Cardiac septum (tissue), 1 donor: ENCODE data around the gene SETD1B. TPM values are rescaled to one million over a fixed set of nuclear protein-coding genes. Genes with fewer than 3 reads are reported as not detected.
"Not testable (repeated sequence)": the region's sequence is repeated elsewhere in the genome, so short reads cannot be mapped to it uniquely, and the experiment has no call there.

Experiments
- DNase-seq: peaks from one replicate; pipeline ENCODE4 v3.0.0-alpha.2; 2020; ENCODE audit warnings: low spot score
- intact Hi-C: fragments of 100-400 bp; cut with DNase I; formaldehyde crosslinking; loops from one replicate; pipeline ENCODE4 v1.14.0; 2022
- total RNA-seq: library from RNA; stranded (reverse); fragmentation: NEBNext Ultra II Directional; extraction: Animal tissue kit (Norgen Biotek cat#: 25700); gene quantifications from one replicate; pipeline ENCODE4 v1.2.1, GENCODE V29; 2021
- donor health status: DM: no; HTN: no; CAD: no.

SETD1B gene
- total RNA-seq, 1 donor from 2014 or later = 13.0 TPM

DNA sequence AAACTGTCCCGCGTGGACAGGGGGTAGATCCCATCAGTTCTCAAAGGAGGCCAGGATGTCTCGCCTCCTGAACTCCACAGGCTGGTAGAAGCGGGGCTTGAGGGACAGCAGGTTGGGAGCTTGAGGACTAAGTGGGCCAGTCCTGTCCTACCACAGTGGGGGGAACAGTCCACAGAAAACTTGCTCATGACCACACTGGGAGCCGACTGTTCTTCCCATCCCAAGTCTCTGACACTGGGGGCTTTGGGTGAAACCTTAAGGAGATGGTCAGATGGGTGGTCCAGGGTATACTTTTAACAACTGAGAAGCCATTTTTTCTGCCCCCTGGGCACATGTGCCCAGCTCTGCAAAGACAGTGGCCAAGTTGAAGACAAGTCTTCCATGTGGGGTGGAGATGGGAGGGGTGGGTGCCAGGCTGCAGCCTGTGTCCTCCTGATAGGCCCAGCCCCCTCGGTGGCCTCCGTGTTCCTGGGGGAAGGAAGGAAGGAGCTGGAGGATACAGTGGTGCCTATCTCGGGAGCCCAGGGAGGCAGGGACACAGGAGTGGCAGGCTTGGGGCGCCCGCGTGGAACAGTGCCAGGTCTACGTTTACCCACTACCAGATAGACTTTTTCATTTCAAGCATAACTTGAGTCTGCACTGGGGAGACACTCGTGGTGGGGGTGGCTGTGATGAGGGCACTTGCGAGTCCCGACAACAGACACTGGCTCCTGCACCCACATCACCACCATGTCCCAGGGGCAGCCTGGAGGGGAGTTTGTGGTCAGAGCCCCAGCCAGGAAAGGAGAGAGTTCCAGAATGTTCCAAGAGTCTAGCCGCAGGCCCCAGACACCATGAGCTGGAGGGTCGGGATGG is 25.0 kb upstream of the SETD1B start:
- intact Hi-C loops = loop anchor here (5.0 kb wide), 1 partner anchor 34 kb away; no protein-coding TSS in a partner anchor
- DNase-seq = no peak

DNA sequence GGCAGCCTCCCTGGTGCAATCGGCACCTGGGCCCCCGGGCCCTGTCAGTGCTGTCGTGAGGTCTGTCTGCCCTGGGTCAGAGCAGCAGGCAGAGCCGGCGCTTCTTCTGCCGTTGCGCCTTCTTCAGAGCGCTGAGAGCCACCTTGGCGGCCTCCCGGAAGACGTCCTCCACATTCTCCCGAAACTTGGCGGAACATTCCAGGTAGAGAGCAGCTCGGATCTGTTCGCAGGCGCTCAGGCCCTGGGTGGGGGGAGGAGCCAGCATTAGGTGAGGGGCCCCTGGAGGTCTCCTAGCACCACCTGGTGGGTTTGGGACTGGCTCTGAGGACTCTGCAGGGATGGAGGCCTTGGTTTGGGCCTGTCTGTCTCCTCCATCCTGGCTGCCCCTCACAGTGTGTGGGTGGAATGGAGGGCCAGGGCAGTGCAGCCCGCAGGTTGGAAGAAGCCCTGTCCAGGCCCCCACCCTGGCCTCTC is 24.4 kb upstream of the SETD1B start:
- DNase-seq = no peak
- intact Hi-C loops = loop anchor here (5.0 kb wide), 1 partner anchor 33 kb away; no protein-coding TSS in a partner anchor

DNA sequence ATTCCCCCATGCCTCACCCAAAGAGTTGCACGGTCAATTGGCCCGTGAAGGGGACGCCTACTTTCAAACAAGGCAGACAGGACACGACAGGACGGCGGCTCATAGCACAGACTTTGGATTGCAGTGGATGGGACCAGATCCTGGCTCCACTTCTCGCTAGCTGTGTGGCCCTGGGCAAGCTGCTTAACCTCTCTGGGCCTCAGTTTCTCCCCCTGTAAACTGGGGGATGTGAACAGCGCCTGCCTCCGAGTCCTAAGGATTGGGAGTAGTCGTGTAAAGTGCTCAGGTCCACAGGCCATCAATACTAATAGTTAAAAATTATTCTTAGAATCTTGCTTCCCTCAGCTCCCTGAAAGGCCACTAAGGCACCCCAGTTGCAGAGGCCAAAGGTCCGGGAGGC is 23.4 kb upstream of the SETD1B start:
- DNase-seq = no peak
- intact Hi-C loops = no loop called here

DNA sequence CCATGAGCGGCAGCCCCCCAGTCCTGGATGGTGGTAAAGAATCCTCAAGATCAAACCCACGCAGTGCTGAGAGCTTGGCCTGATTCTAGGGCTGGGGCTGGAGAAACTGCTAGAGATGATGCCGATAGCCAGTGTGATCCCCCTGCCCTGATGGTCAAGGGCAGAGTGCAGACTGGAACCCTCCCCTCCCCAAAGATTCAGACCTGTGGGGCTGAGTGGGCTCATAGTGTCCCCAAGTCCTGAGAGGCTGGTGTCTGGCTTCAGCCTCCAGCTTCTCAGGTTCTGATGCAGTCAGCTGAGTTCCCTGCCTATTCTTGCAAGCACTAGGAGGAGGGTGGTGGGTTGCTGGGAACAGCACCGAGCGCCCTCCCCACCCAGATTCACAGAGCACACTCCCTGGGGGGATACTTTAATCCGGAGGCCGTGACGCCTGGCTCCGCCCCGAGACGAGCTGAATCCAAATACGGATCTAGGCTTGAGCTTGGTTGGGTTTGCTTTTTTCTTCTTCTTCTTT is 22.3 kb upstream of the SETD1B start:
- intact Hi-C loops = no loop called here
- DNase-seq = no peak

DNA sequence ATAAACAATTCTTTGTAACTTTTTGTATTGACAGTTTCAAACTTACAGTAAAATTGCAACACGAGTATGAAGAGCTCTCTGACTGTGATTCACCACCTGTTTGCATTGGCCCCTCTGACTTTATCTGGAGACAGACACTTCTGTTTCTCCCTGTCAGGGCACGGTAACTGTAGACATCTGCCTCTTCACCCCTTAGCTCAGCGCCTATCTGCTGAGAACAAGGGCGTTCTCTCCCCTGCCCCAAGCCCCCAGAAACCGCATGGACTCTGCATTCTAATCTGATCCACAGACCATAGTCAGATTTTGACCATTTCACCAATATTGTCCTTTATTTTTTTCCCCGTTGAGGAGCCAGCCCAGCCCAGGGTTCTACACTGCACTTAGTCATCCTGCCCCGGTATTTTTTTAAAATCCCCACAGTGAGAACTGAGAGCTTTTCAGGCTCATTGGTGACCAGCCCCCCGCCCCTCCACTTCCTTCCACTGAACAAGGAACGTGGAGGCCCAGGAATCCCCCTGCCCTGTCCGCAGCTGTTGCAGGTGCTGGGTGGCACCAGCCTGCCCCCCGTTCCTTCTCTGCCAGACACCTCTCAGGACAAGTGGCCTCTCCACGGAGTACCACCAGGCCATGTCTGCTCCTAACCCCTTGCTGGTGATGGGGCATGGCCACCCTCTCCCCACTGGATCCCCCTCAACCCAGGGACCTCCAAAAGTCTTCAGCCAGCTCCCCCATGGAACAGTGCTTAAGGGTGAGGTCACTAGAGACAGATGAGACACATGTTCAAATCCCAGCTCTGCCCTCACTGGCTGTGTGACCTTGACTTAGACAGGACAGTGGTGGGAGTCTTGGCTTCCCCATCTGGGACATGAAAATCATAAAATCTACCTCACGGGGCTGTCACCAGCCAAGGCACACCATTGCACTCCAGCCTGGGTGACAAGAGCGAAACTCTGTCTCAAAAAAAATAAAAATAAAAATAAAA is 21.5 kb upstream of the SETD1B start:
- no peak for DNase-seq
- intact Hi-C loops = no loop called here

DNA sequence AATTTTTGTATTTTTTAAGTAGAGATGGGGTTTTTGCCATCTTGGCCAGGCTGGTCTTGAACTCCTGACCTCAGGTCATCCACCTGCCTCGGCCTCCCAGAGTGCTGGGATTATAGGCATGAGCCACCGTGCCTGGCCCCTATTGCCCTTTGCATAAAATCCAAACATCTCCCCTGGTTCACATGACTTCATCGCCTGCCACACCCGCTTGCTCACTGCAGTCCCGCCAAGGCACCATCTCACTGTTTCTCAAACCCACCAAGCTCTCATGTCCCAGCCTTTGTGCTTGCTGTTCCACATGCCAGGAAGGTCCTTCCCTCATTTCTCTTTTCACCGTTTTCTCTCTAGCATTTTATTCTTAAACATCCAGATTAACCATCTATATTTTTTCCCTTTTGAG is 20.0 kb upstream of the SETD1B start:
- intact Hi-C loops = no loop called here
- no peak for DNase-seq

DNA sequence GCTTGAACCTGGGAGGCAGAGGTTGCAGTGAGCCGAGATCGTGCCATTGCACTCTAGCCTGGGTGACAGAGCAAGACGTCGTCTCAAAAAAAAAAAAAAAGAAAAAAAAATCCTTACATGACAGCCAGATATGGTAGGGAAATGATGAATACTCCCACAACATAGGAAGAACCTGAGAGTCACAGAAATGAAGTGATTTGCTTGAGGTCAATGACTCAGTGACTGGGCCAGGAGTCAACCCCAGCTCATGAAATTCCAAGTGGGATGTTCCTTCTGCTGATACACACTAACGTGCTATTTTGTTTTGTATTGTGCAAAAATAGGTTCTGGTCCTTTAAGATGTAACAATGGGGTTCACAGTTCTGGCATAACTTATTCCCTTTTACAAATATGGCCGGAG is 19.3 kb upstream of the SETD1B start:
- intact Hi-C loops = no loop called here

DNA sequence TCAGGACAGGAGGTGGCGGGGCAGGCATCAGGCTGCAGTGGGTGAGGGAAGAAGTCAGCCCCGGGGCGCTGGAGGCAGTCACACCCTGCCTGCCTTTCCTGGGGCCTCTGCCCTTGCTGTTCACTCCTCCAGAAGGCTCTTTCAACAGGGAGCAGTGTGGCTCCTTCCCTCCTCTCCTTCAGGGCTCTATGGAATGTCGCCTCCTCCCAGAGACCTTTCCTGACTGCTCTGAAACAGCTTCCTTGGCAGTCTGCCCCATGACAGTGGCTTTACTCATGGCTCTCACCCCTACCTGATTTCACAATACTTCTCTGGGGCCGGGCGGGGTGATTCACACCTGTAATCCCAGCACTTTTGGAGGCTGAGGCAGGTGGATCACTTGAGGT is 17.4 kb upstream of the SETD1B start:
- intact Hi-C loops = no loop called here
- no peak for DNase-seq

More for the DNA sequence above, 19.3 kb upstream of the SETD1B start:
- DNase-seq = no peak

DNA sequence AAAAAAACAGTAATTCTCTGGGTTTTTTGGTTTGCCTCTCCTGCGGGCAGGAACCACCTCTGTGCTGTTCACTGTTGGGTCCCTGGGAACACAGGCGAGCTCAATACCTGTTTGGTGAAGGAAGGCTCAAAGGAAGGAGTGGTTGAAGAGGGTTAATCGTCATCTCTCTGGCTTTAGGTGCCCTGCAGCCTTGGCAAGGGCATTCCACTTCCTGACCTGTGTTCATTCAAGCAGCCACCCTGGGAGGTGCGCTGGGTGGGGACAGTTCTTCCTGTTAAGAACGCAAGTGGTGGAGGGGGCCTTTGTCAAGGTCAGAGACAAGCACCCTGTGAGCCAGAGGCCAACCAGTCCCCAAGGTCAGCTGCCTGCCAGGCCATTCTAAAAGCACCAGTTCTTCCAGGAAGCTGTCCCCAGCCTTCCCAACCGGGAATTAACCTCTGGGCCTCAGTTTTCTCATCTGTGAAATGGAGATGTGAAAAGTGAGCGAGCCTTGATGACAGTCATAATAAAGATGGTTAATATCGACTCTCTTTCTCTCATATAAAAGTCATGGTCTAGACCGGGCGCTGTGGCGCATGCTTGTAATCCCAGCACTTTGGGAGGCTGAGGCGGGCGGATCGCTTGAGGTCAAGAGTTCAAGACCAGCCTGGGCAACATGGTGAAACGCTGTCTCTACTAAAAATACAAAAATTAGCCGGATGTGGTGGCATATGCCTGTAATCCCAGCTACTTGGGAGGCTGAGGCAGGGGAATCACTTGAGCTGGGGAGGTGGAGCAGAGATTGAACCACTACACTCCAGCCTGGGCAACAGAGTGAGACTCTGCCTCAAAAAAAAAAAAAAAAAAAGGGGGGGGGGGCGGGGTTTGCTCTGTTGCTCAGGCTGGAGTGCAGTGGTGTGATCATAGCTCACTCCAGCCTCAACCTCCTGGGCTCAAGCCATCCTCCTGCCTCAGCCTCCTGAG is 16.5 kb upstream of the SETD1B start:
- intact Hi-C loops = no loop called here
- DNase-seq = no peak

DNA sequence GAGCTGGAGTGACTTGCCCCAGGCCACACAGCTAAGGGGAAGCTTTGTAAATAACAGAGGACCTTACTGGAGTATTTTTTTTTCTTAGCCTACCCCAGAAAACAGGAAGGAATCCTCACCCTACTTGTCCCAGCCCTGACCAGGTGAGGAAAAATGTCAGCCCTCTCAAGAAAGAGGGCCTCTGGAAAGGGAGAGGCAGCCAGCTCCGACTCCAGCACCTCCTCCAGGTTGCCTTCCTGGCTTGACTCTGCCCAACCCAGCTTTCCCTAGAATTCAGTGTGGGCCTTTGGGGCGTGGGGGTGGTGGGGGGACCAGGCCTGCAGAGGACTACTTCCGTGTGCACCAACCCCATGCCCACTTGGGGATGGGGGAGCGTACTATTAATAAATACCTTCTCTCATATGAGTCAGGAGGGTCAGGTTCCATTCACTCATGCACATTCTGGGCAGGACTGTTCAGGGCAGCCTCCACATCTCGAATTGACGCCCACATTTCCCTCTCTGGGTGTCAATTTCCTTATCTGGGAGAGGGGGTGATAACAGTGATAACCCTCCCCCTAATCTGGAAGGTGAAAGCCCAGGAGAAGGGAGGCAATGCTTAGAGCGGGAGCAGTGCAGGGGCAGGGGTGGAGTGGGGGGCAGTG is 15.5 kb upstream of the SETD1B start:
- DNase-seq = no peak
- intact Hi-C loops = no loop called here

DNA sequence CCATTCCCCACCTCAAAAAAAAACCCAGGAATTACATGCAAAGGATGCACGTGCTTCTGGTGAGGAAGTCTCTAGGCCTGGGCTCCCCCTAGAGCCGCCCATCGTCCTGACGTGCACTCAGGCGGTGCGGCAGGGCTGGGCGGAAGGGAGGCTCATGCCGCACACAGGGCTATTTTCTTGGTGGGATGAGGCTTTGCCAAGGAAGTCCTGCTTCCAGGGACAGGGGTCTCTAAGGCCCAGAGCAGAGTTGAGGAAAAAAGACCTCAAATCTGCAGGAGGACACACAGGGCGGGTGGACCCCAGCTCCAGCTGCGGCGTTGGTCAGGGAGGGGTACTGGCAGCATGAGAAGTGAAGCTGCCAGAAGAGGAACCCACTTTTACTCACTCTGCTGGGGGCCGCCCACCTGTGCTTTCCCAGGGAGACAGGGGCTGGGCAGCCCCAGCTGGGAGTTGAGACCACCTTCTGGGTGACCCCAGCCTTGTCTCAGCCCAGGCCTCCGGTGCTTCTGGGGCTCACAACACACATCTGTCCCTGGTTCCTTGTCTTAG is 14.5 kb upstream of the SETD1B start:
- intact Hi-C loops = no loop called here
- DNase-seq = no peak

DNA sequence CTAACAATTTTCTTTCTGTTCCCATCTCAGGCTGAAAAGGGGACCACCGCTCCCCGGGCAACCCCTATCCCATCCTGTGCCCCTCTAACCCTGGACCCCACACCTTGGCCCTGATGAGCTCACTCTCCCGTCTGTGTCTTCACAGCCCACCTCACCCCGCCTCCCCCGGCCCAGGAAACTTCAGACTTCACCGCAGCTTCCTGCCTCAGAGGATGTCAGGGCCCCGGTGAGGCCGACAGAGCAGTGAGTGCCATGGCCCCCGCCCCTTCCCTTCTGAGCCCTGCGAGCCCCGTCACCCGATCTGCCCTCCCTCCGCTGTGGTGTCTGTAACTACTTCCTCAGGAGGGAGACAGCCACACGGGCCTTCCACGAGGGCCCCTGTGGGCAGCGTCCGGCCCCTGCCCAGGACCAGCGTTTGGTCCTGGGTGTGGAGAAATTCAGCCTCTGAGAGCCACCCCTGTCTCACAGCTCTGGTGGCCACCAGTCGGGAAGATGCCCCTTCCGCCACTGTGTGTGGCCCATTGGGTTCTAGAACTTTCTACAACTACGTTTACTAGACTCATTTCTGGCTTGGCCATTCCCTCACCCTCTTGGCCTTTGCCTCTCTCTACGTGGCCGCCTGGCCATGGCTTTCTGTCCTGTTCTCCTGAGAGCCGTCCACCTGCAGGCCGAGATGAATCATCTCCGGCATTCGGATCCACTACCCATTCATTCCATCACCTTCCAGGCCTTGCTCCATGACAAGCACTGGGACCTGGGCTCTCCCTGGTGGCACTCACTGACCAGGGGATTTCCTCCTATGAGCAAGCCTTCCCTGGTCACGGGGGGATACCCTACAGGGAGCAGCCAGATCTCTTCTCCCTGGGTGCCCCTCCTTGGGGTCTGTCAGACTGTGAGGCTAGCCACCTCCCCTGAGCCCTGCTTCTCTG is 13.7 kb upstream of the SETD1B start:
- intact Hi-C loops = loop anchor here (10.0 kb wide), 1 partner anchor 235 kb away; the partner anchor contains the start of gene BCL7A
- peak; percentile 93 for DNase-seq

DNA sequence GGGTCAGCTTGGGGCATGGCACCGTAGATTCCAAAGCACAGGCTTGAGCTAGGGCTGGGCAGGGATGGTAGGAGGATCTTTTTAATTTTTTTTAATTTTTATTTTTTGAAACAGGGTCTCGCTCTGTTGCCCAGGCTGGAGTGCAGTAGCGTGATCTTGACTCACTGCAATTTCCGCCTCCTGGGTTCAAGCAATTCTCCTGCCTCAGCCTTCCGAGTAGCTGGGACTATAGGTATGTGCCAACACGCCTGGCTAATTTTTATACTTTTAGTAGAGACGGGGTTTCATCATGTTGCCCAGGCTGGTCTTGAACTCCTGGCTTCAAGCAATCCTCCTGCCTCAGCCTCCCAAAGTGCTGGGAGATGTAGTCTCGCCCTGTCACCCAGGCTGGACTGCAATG is 13.0 kb upstream of the SETD1B start:
- intact Hi-C loops = loop anchor here (10.0 kb wide), 1 partner anchor 234 kb away; the partner anchor contains the start of gene BCL7A
- DNase-seq = not testable (repeated sequence)

DNA sequence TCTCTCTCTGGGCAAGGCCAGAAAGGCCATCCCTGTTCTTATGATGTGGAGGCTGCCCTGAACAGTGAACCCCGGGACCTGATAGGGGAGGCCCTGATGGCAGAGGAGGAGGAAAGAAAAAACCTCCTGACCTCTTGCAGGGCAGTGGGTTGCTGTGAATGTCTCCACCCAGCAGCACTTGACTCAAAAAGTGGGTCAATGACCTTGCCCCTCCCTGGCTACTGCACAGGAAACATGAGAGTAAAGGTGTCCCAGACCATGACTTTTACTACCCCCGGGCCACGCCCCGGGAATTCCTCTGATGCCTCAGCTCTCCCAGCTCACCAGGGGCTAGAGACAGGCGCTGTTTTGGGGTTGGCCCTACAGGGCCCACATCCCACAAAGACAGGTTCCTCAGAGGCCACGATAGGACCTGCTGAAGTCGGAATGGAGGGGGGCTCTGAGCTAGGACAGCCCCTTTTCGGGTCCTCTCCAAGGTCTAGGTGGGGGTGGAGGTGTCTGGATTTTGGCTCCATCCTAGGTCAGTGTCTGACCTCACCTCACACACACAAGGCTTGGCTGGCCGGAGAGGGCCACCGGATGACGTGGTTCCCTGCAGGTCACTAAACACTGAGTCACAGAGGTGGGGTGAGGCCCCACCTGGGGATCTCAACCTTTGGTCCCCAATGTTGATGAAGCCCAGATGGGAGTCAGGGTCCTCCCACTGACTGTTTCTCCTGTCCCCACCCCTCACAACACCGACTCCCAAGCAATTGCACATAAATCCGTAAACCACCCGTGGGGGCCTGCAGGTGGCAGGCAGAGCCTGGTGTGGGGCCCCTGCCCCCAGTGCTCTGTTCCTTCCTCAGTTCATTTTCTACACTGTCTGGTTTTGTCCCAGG is 11.9 kb upstream of the SETD1B start:
- no peak for DNase-seq
- intact Hi-C loops = loop anchor here (10.0 kb wide), 1 partner anchor 233 kb away; the partner anchor contains the start of gene BCL7A

DNA sequence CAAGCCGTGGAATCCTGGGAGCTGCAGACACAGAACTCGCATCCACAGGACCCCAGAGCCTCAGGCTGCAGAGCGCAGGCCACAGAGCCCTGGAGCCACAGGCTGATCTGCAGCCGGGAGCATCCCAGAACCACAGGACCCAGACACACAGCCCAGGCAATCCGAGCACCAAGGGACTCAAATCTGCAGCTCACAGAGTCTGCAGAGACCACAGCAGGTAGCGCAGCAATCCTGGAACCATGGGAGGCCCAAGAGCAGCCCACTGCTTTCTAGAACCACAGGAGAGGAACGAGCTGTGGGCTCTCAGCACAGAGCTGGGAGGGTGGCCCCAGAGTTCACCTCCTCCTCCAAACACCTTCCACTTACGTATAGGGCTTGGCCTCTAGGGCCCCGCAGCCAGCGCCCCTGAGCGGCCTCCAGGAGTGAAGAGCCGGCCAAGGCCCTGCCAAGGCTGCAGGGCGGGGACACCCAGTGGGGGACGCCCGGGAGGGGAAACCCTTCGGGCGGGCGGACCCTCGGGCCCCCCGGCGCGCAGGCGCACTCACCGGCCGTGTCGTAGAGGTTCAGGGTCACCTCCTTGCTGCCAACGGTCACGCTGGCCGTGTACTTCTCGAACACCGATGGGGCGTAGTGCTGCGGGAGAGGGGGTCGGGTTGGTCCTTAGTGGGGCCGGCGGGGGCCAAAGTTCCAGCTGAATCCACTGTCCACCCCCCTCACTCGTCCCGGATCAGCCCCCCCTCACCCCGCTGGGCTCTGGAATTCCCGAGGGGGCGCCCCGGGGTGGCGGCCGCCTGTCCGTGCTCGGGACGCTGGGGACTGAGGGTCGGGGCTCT is 11.0 kb upstream of the SETD1B start:
- DNase-seq = no peak
- intact Hi-C loops = loop anchor here (10.0 kb wide), 1 partner anchor 232 kb away; the partner anchor contains the start of gene BCL7A
